NCI-H1417 (cell line): Measurements from ENCODE around the gene TARBP1.
A peak's percentile ranks its signal among the peaks of the same experiment; 100 is the strongest.

Source experiments
- DNase-seq, 3 experiments: peaks; one replicate each; lab custom pipeline; 2025; lab: John Stamatoyannopoulos, UW

TARBP1 gene

GRCh38 chr1:234345237-234345636 is 133.7 kb downstream of the TARBP1 start:
- DNase-seq, result no peak

GRCh38 chr1:234342774-234343173 is 136.2 kb downstream of the TARBP1 start:
- DNase-seq, result peak in 2 of 3 experiments; percentile 46 to 83
